ENCODE measurements around the gene TIMP3.

Gene TIMP3

GRCh38 chr22:32861330-32861729 lies 59.8 kb downstream of the TIMP3 start:
- no peaks in the 10 kb centered on the region for H3K9me3 ChIP-seq (ENCODE audit: control insufficient read depth, insufficient read depth, low read depth, low read length)
- ChIA-PET CTCF (interaction anchor here (0.6 kb wide), 1 partner anchor 163 kb away, joined by 3 read pairs; no protein-coding TSS in a partner anchor), POLR2A (no interaction called here)
- no peaks in the 10 kb centered on the region for H3K4me1 ChIP-seq (ENCODE audit: control insufficient read depth, insufficient read depth, low read length)
- no peak overlapping the region for H3K4me3 ChIP-seq (ENCODE audit: low read depth, low read length)
- peaks cover 0 to 38% of the 10 kb centered on the region in 2 experiments; a peak in 1 of 3 replicates for H3K36me3 ChIP-seq (ENCODE audit: control insufficient read depth in 2 of 2, insufficient read depth in 1 of 2, low read length in 2 of 2)
- TF ChIP-seq ZBTB44 (tag by site-specific recombination; IDR thresholded peaks at IDR 0.05) (no peak), ZSCAN23 (tag by site-specific recombination; IDR thresholded peaks at IDR 0.05) (no peak), ZNF449 (tag by site-specific recombination; IDR thresholded peaks at IDR 0.05) (no peak)
- H3K27ac ChIP-seq (ENCODE audit: extremely low read depth, low read depth, low read length), result no peak overlapping the region

GRCh38 chr22:32862083-32862482 lies 60.6 kb downstream of the TIMP3 start:
- H3K9me3 ChIP-seq (ENCODE audit: control insufficient read depth, insufficient read depth, low read depth, low read length), result no peaks in the 10 kb centered on the region
- H3K36me3 ChIP-seq (ENCODE audit: control insufficient read depth in 2 of 2, insufficient read depth in 1 of 2, low read length in 2 of 2), result peaks cover 0 to 37% of the 10 kb centered on the region in 2 experiments; a peak in 1 of 3 replicates
- H3K27ac ChIP-seq (ENCODE audit: extremely low read depth, low read depth, low read length), result no peak overlapping the region
- no peak overlapping the region for H3K4me3 ChIP-seq (ENCODE audit: low read depth, low read length)
- ChIA-PET CTCF (interaction anchor here (0.6 kb wide), 1 partner anchor 162 kb away, joined by 3 read pairs; no protein-coding TSS in a partner anchor), POLR2A (no interaction called here)
- no peaks in the 10 kb centered on the region for H3K4me1 ChIP-seq (ENCODE audit: control insufficient read depth, insufficient read depth, low read length)
- TF ChIP-seq ZNF302 (tag by site-specific recombination; IDR thresholded peaks at IDR 0.05; ENCODE audit: low read depth) (no peak), ZNF341 (tag by site-specific recombination; IDR thresholded peaks at IDR 0.05; ENCODE audit: low read depth) (no peak), ZNF2 (tag by site-specific recombination; IDR thresholded peaks at IDR 0.05) (no peak), ZNF311 (tag by site-specific recombination; IDR thresholded peaks at IDR 0.05; ENCODE audit: borderline replicate concordance) (no peak), ZIC2 (tag by site-specific recombination; IDR thresholded peaks at IDR 0.05) (no peak), ZNF785 (tag by site-specific recombination; IDR thresholded peaks at IDR 0.05) (no peak), PRDM10 (tag by site-specific recombination; IDR thresholded peaks at IDR 0.05) (no peak), ZNF10 (tag by site-specific recombination; IDR thresholded peaks at IDR 0.05) (no peak), ZNF169 (tag by site-specific recombination; IDR thresholded peaks at IDR 0.05) (no peak), SCRT2 (tag by site-specific recombination; IDR thresholded peaks at IDR 0.05) (no peak), ZNF561 (tag by site-specific recombination; IDR thresholded peaks at IDR 0.05; ENCODE audit: borderline replicate concordance) (no peak), RBAK (tag by site-specific recombination; IDR thresholded peaks at IDR 0.05) (no peak)
- TF ChIP-seq, protein P1, sequence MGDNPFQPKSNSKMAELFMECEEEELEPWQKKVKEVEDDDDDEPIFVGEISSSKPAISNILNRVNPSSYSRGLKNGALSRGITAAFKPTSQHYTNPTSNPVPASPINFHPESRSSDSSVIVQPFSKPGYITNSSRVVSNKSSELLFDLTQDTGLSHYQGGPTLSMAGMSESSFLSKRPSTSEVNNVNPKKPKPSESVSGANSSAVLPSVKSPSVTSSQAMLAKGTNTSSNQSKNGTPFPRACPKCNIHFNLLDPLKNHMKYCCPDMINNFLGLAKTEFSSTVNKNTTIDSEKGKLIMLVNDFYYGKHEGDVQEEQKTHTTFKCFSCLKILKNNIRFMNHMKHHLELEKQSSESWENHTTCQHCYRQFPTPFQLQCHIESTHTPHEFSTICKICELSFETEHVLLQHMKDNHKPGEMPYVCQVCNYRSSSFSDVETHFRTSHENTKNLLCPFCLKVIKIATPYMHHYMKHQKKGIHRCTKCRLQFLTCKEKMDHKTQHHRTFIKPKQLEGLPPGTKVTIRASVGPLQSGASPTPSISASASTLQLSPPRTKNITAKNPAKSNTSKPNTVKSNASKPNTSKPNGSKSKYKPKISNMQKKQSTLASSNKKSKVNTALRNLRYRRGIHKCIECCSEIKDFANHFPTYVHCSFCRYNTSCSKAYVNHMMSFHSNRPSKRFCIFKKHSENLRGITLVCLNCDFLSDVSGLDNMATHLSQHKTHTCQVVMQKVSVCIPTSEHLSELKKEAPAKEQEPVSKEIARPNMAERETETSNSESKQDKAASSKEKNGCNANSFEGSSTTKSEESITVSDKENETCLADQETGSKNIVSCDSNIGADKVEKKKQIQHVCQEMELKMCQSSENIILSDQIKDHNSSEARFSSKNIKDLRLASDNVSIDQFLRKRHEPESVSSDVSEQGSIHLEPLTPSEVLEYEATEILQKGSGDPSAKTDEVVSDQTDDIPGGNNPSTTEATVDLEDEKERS (tag by site-specific recombination; IDR thresholded peaks at IDR 0.05), result no peak
- TF ChIP-seq, protein P2, sequence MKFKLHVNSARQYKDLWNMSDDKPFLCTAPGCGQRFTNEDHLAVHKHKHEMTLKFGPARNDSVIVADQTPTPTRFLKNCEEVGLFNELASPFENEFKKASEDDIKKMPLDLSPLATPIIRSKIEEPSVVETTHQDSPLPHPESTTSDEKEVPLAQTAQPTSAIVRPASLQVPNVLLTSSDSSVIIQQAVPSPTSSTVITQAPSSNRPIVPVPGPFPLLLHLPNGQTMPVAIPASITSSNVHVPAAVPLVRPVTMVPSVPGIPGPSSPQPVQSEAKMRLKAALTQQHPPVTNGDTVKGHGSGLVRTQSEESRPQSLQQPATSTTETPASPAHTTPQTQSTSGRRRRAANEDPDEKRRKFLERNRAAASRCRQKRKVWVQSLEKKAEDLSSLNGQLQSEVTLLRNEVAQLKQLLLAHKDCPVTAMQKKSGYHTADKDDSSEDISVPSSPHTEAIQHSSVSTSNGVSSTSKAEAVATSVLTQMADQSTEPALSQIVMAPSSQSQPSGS (tag by site-specific recombination; IDR thresholded peaks at IDR 0.05; ENCODE audit: low read depth), result no peak
- TF ChIP-seq, protein P3, sequence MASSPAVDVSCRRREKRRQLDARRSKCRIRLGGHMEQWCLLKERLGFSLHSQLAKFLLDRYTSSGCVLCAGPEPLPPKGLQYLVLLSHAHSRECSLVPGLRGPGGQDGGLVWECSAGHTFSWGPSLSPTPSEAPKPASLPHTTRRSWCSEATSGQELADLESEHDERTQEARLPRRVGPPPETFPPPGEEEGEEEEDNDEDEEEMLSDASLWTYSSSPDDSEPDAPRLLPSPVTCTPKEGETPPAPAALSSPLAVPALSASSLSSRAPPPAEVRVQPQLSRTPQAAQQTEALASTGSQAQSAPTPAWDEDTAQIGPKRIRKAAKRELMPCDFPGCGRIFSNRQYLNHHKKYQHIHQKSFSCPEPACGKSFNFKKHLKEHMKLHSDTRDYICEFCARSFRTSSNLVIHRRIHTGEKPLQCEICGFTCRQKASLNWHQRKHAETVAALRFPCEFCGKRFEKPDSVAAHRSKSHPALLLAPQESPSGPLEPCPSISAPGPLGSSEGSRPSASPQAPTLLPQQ (tag by site-specific recombination; IDR thresholded peaks at IDR 0.05), result no peak

Data from HEK293 (cell line).